DOHH2 (cell line): Measurements from ENCODE around the gene PHYKPL.

Experiments used
- CTCF ChIP-seq: fragments of 200-600 bp; sonication (generic); IDR thresholded peaks from one replicate; pipeline ENCODE4 v1.5.1; 2014; ENCODE audit warnings: antibody characterized with exemption, mild to moderate bottlenecking, low read depth, low read length; ENCODE audit not compliant: poor library complexity, severe bottlenecking
- EZH2phosphoT487 ChIP-seq: fragments of 200-600 bp; sonication (generic); IDR thresholded peaks from 2 replicates; pipeline ENCODE4 v1.6.1; 2017; ENCODE audit warnings: borderline replicate concordance, mild to moderate bottlenecking, antibody characterized with exemption, low read length, moderate library complexity, mixed read lengths

DNA sequence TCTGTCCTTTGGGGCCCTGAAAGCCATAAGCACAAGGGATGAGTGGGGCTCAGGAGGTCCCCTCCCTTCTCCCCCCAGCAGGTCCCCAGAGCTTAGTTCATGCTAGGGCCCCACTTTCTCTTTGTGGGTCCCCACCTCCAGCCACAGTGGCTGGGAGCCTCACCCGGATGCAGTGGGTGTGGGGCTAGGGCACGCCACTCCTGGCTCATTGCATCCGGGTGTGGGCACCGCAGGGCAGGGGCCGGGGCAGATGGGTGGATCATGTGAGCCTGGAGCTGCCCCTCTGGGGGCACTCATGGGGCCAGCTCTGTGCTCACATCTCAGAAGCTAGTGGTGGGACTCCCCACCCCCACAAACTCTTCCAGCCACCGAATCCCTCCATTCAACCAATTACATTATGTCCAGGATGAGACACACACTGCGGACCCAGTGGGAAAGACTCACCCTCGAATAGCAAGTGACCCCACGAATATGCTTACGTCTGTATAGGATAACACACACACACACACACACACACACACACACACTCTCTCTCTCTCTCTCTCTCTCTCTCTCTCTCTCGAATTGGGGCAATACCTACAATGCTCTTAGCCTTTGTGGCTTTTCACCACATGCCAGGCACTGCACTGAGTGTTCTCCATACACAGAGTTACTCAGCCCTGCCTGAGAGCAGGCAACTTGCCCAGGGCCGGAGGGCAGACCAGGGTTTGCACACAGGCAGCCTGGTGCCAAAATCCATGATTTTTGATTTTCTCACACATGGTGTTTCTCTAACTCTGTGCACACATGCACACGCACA is 16.8 kb upstream of the PHYKPL start:
- TF ChIP-seq CTCF (no peak), EZH2phosphoT487 (no peak)
